Stomach (tissue), 9 donors: ENCODE measurements around the gene GRHL3. TPM values are rescaled to one million over a fixed set of nuclear protein-coding genes. Genes with fewer than 3 reads are reported as not detected.

Source experiments
- DNase-seq, 2 donors: peaks; one replicate each; pipeline versions ENCODE4 v3.0.0 to v3.0.0-alpha.2; 2013 to 2019
- H3K27ac ChIP-seq, 5 donors: fragments of 200-600 bp in 4 of 5; sonication (generic) in 4 of 5; one replicate each; pipeline ENCODE4 v1.5.1; 2013 to 2019; ENCODE audit warnings: mild to moderate bottlenecking in 1 of 5, moderate library complexity in 1 of 5
- H3K27me3 ChIP-seq, 3 donors: fragments of 200-600 bp; sonication (generic); one replicate each; pipeline ENCODE4 v1.5.1; 2017 to 2019; ENCODE audit warnings: mixed run types in 1 of 3
- H3K36me3 ChIP-seq, 4 donors: fragments of 200-600 bp; sonication (generic); 1 replicate in 3 of 4; 2 replicates in 1 of 4; pipeline ENCODE4 v1.5.1; 2016 to 2019
- H3K4me1 ChIP-seq, 4 donors: fragments of 200-600 bp; sonication (generic); one replicate each; pipeline ENCODE4 v1.5.1; 2016 to 2019
- H3K4me3 ChIP-seq, 4 donors: fragments of 200-600 bp; sonication (generic) in 3 of 4; one replicate each; pipeline ENCODE4 v1.5.1; 2016 to 2019; ENCODE audit warnings: mild to moderate bottlenecking in 1 of 4
- H3K9me3 ChIP-seq, 4 donors: fragments of 200-600 bp; sonication (generic); one replicate each; pipeline ENCODE4 v1.5.1; 2016 to 2019
- CTCF ChIP-seq, 7 experiments: fragments of 450-650 bp in 4 of 7; fragments of 200-600 bp in 3 of 7; sonication (generic) in 3 of 7; IDR thresholded peaks; one replicate each; pipeline ENCODE4 v1.5.1; 2016 to 2019; ENCODE audit warnings: antibody characterized with exemption in 7 of 7, control low read depth in 2 of 7, mild to moderate bottlenecking in 1 of 7
- EP300 ChIP-seq: sonication (generic); formaldehyde crosslinking; IDR thresholded peaks from one replicate; pipeline ENCODE4 v1.6.1; 2017; ENCODE audit warnings: antibody characterized with exemption
- POLR2A ChIP-seq, 4 donors: fragments of 450-650 bp; IDR thresholded peaks; one replicate each; pipeline ENCODE4 v1.6.1; 2016; ENCODE audit warnings: antibody characterized with exemption in 4 of 4, control low read depth in 2 of 4, mild to moderate bottlenecking in 1 of 4, moderate library complexity in 1 of 4
- POLR2AphosphoS5 ChIP-seq, 3 donors: sonication (generic); formaldehyde crosslinking; IDR thresholded peaks; one replicate each; pipeline ENCODE4 v1.6.1; 2016; ENCODE audit warnings: antibody characterized with exemption in 3 of 3
- WGBS, 5 donors: extraction: QIAGEN DNeasy Blood & Tissue Kit in 3 of 5; methylation state at CpG; one replicate each; pipeline versions ENCODE4 v1.1.5 to v1.1.7; 2013 to 2018; 5-methylcytosine and 5-hydroxymethylcytosine counted together
- intact Hi-C: fragments of 100-400 bp; cut with DNase I; formaldehyde crosslinking; loops from one replicate; pipeline ENCODE4 v1.15.1; 2023; ENCODE audit warnings: low total_unique reads
- polyA plus RNA-seq, 3 donors: library from polyadenylated mRNA; stranded (reverse); fragments of 200-250 nt; gene quantifications; one replicate each; pipeline ENCODE4 v1.2.3, GENCODE V29; 2013
- total RNA-seq, 5 donors: library from RNA; depleted of rRNA; stranded (reverse); fragments of >200 nt; gene quantifications; one replicate each; pipeline versions ENCODE4 v1.1.0 to v1.2.3, GENCODE V29; 2014 to 2016
- donor health status: healthy with polysubstance abuse.
- donor health status: Bipolar disorder and iron deficiency.
- donor health status: healthy.

The GRHL3 gene
- total and polyA plus RNA-seq, 8 donors: 0.19 to 13.9 (median 0.67) TPM; not detected in 4

DNA sequence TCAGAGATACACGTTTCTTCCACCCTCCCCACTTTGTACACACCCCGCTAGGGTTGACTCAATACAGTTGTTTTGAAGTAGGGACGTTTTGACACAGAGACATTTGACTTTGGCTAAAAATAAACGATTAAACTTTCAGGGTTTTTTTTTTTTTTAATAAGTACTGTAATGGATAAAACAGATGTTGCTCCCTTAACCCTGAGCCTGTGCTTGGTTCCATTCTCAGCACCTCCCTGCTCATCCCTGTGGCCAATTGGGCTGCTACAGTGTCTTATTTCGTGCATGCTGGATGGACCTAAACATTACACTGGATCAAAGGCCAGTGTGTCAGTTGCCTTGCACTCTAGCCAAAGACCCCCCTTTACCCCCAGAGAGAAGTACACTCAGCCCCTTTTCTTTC, 16.9 kb downstream of the GRHL3 start:
- H3K27ac ChIP-seq: no peak overlapping the region
- DNase-seq: peak in 1 of 2 donors; percentile 29
- TF ChIP-seq CTCF (IDR thresholded peaks at IDR 0.05) (no peak), POLR2AphosphoS5 (IDR thresholded peaks at IDR 0.05) (no peak), POLR2A (IDR thresholded peaks at IDR 0.05) (no peak), EP300 (no peak)
- H3K27me3 ChIP-seq: no peaks in the 10 kb centered on the region
- H3K4me3 ChIP-seq: no peak overlapping the region
- no peaks in the 10 kb centered on the region for H3K9me3 ChIP-seq
- intact Hi-C loops: no loop called here
- H3K36me3 ChIP-seq: no peaks in the 10 kb centered on the region
- WGBS, 5 donors: 64 to 73% (median 70%) methylated on average over 5 of the region's 5 CpGs
- H3K4me1 ChIP-seq: no peaks in the 10 kb centered on the region

DNA sequence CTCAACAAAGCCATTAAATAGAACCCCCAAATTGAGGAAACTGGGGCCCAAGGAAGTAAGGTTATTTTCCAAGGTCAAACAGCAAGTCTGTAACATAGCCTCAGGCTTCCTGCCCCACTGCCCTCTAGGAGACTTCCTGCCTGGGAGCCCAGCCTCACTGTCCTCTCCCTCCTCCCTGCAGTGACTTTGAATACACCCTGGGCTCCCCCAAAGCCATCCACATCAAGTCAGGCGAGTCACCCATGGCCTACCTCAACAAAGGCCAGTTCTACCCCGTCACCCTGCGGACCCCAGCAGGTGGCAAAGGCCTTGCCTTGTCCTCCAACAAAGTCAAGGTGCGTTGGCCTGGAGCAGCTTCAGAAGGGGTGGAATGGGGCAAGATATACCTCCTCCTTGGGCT, 18.3 kb downstream of the GRHL3 start:
- Histone ChIP-seq H3K4me1 (no peaks in the 10 kb centered on the region), H3K4me3 (no peak overlapping the region), H3K9me3 (no peaks in the 10 kb centered on the region), H3K27ac (no peak overlapping the region), H3K36me3 (no peaks in the 10 kb centered on the region), H3K27me3 (no peaks in the 10 kb centered on the region)
- WGBS, 5 donors: 92 to 100% (median 96%) methylated on average over 3 to 4 of the region's 4 CpGs
- no peak for DNase-seq
- intact Hi-C loops: no loop called here
- TF ChIP-seq POLR2A (IDR thresholded peaks at IDR 0.05) (no peak), POLR2AphosphoS5 (IDR thresholded peaks at IDR 0.05) (no peak), EP300 (no peak), CTCF (IDR thresholded peaks at IDR 0.05) (no peak)

DNA sequence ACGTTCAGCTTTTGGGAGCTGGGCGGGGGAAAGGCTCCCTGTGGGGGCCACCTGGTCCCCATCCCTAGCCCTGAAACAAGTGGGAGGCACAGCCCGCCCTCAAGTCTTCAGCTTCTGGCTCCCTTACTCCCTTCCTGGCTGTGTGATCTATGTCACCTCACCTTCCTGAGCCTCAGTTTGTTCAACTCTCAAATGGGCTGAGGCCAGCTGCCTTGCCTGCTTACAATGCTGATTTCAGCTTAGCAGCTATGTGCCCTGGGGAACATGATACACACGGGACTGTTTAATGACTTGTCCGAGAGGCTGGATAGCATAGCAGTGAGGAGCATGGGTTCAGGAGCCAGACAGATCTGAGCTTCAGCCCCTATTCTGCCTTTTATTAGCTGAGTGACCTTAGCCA, 19.3 kb downstream of the GRHL3 start:
- TF ChIP-seq POLR2AphosphoS5 (IDR thresholded peaks at IDR 0.05) (no peak), EP300 (no peak), CTCF (IDR thresholded peaks at IDR 0.05) (no peak), POLR2A (IDR thresholded peaks at IDR 0.05) (no peak)
- intact Hi-C loops: no loop called here
- no peaks in the 10 kb centered on the region for H3K27me3 ChIP-seq
- no peak overlapping the region for H3K4me3 ChIP-seq
- H3K4me1 ChIP-seq: no peaks in the 10 kb centered on the region
- DNase-seq: no peak
- no peak overlapping the region for H3K27ac ChIP-seq
- no peaks in the 10 kb centered on the region for H3K36me3 ChIP-seq
- WGBS, 5 donors: 79 to 90% (median 84%) methylated on average over 5 of the region's 5 CpGs
- no peaks in the 10 kb centered on the region for H3K9me3 ChIP-seq

DNA sequence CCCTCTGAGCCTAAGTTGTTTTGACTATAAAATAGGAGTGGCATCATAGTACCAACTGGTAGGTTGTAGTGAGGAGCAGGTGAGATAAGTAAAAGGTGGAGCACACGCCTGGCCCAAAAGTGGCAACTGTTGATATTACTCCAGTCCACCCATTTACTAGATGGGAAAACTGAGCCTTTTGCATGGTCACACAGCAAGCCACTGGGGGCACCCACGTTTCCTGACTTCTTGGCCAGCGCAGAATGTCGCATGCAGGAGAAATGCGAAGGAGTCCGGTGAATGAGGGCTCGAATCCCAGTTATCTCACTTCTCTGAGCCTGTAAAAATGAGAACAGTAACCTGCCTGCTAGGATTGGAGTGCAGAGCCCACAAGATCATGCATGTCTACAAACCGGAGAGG, 20.8 kb downstream of the GRHL3 start:
- H3K27ac ChIP-seq: no peak overlapping the region
- H3K4me1 ChIP-seq: no peaks in the 10 kb centered on the region
- 89 to 91% (median 91%) methylated on average over 8 of the region's 8 CpGs for WGBS, 5 donors
- intact Hi-C loops: no loop called here
- no peaks in the 10 kb centered on the region for H3K36me3 ChIP-seq
- TF ChIP-seq POLR2A (IDR thresholded peaks at IDR 0.05) (no peak), CTCF (IDR thresholded peaks at IDR 0.05) (no peak), EP300 (no peak), POLR2AphosphoS5 (IDR thresholded peaks at IDR 0.05) (no peak)
- no peaks in the 10 kb centered on the region for H3K9me3 ChIP-seq
- H3K4me3 ChIP-seq: no peak overlapping the region
- DNase-seq: no peak
- no peaks in the 10 kb centered on the region for H3K27me3 ChIP-seq
